Measurements from ENCODE around the gene RBM15B. TPM values are rescaled to one million over a fixed set of nuclear protein-coding genes. Genes with fewer than 3 reads are reported as not detected.

Gene RBM15B
- total and polyA plus RNA-seq, 9 of the 15 experiments (the other 6 are each of a cell fraction or from before 2014, with no cell fraction given) = 1.8 to 21.0 (median 10.5) TPM

GRCh38 chr3:51384726-51385473 lies 6.2 kb upstream of the RBM15B start, which contains the start of gene MANF (continued):
- TF ChIP-seq NFE2 (IDR thresholded peaks at IDR 0.05; ENCODE audit: low read depth) (no peak), CBX1 (IDR thresholded peaks at IDR 0.05; ENCODE audit: low read depth) (no peak), ZNF407 (IDR thresholded peaks at IDR 0.05; ENCODE audit: low read depth) (no peak), POLR2A (conservative IDR thresholded peaks at IDR 0.05) (peak; percentile 82), ZNF408 (CRISPR knock-in tag; IDR thresholded peaks at IDR 0.05; ENCODE audit: low read depth) (no peak), SIX5 (IDR thresholded peaks at IDR 0.05; ENCODE audit: borderline replicate concordance in 1 of 2, insufficient read depth in 1 of 2, low read depth in 1 of 2, low read length in 2 of 2) (peak; percentile 38 to 41; a peak in 3 of 4 replicates), TFE3 (CRISPR knock-in tag; IDR thresholded peaks at IDR 0.05) (no peak), FUS (optimal IDR thresholded peaks at IDR 0.05; ENCODE audit: low read depth, low read length) (no peak), SMARCE1 (IDR thresholded peaks at IDR 0.05) (no peak), CAMTA2 (CRISPR knock-in tag; conservative IDR thresholded peaks at IDR 0.05) (no peak), ZNF740 (CRISPR knock-in tag; IDR thresholded peaks at IDR 0.05) (no peak), ZNF740 (tag; IDR thresholded peaks at IDR 0.05) (no peak), IRF9 (tag; IDR thresholded peaks at IDR 0.05) (no peak), HMBOX1 (IDR thresholded peaks at IDR 0.05) (no peak)

Measured in K562 (cell line).